Activated CD4-positive, alpha-beta memory T cell treated with anti-CD3 and anti-CD28 coated beads, Interleukin-2, amount 10 ng/mL, durations not matched to agents 7 days and 5 days (primary cell): Measurements from ENCODE around the gene MYO3A. TPM values are rescaled to one million over a fixed set of nuclear protein-coding genes. Genes with fewer than 3 reads are reported as not detected.

Experiments used
- CTCF ChIA-PET: fragments of 350-600 bp; sonication (Branson Sonifier 250); formaldehyde crosslinking; loops from one replicate; lab custom pipeline; 2021; ENCODE audit warnings: antibody characterized with exemption, inconsistent platforms; lab: Charles Lee
- POLR2A ChIA-PET: fragments of 350-600 bp; sonication (Branson Sonifier 250); formaldehyde crosslinking; loops from one replicate; lab custom pipeline; 2021; ENCODE audit warnings: antibody characterized with exemption; lab: Charles Lee
- DNase-seq: peaks from one replicate; pipeline ENCODE4 v3.0.0-alpha.2; 2020
- H3K27ac Mint-ChIP-seq: one replicate; pipeline ENCODE4 v1.8.0; 2021; ENCODE audit warnings: mild to moderate bottlenecking, mixed read lengths
- H3K27me3 Mint-ChIP-seq: one replicate; pipeline ENCODE4 v1.8.0; 2021; ENCODE audit warnings: mixed read lengths
- H3K36me3 Mint-ChIP-seq: one replicate; pipeline ENCODE4 v1.8.0; 2021; ENCODE audit warnings: low read depth, mixed read lengths
- H3K4me1 Mint-ChIP-seq: one replicate; pipeline ENCODE4 v1.8.0; 2021; ENCODE audit warnings: mixed read lengths
- H3K4me3 Mint-ChIP-seq: one replicate; pipeline ENCODE4 v1.8.0; 2021; ENCODE audit warnings: mild to moderate bottlenecking, mixed read lengths
- H3K9me3 Mint-ChIP-seq: one replicate; pipeline ENCODE4 v1.8.0; 2021; ENCODE audit warnings: mixed read lengths
- total RNA-seq, 2 experiments: library from RNA; stranded (reverse); gene quantifications; one replicate each; pipeline ENCODE4 v1.2.3, GENCODE V29; 2021

MYO3A gene
- total RNA-seq, 2 experiments from 2014 or later = not detected

DNA sequence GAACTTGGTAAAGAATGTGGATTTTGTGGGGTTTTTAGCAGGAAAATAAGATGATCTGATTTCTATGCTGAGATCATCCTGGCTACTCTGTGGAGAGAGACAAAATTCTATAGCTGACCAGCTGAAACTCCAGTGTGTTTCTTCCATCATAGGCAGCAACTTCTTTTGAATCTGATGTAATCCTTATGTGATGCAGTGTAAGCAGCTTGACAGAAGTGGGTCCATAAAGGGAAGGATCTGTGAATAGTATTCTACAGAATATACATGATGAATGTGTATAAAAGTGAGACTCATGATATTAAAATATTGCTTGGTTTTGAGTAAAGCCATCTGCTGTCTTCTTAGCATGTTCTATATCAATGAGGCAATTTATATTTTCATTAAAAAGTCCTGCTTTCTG is 4.4 kb downstream of the MYO3A start:
- H3K27me3 Mint-ChIP-seq = peaks cover 26% of the 10 kb centered on the region
- DNase-seq = no peak
- no peak overlapping the region for H3K4me3 Mint-ChIP-seq
- no peaks in the 10 kb centered on the region for H3K36me3 Mint-ChIP-seq
- POLR2A ChIA-PET = no interaction called here
- H3K4me1 Mint-ChIP-seq = no peaks in the 10 kb centered on the region
- no peak overlapping the region for H3K27ac Mint-ChIP-seq
- CTCF ChIA-PET = no interaction called here
- H3K9me3 Mint-ChIP-seq = no peaks in the 10 kb centered on the region

DNA sequence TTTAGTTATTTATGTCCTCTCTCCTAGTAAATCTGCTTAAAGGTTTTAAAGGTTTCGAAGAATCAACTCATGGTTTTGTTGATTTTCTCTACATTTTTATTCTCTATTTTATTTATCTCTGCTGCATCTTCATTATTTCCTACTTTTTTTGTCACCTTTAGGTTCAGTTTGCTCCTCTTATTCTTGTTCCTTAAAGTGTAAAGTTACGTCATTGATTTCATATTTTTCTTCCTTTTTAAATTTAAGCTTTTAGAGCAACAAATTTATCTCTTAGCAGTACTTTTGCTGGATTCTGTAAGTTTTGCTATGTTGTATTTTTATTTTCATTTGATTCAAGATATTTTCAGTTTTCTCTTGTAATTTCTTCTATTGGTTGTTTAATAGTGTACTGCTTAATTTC is 10.7 kb downstream of the MYO3A start:
- Mint-ChIP-seq H3K4me1 (no peaks in the 10 kb centered on the region), H3K27ac (no peak overlapping the region), H3K9me3 (peaks cover 2% of the 10 kb centered on the region), H3K36me3 (no peaks in the 10 kb centered on the region), H3K4me3 (no peak overlapping the region), H3K27me3 (peaks cover 3% of the 10 kb centered on the region)
- POLR2A ChIA-PET = no interaction called here
- no peak for DNase-seq
- CTCF ChIA-PET = no interaction called here

DNA sequence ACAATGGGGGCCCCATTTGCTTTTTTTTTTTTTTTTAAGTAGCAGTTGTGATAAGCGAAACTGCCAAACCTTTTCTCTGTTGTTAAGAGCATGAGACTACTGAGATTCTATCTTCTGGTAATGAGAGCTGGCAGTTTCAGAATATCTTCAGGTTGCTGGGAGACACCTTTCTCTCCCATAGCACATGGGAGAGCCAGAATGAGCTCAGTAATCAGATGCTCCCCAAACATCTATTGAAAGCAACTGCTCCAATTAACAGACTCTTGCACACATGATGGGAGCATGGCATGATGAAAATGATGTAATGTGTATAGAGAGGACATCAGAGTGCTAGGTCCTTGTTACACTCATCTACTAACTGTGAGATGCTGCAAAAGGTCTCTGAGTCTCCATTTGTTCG is 18.8 kb downstream of the MYO3A start:
- no peaks in the 10 kb centered on the region for H3K9me3 Mint-ChIP-seq
- no peak for DNase-seq
- no peak overlapping the region for H3K4me3 Mint-ChIP-seq
- no peaks in the 10 kb centered on the region for H3K27me3 Mint-ChIP-seq
- ChIA-PET CTCF (no interaction called here), POLR2A (no interaction called here)
- no peak overlapping the region for H3K27ac Mint-ChIP-seq
- no peaks in the 10 kb centered on the region for H3K36me3 Mint-ChIP-seq
- no peaks in the 10 kb centered on the region for H3K4me1 Mint-ChIP-seq

DNA sequence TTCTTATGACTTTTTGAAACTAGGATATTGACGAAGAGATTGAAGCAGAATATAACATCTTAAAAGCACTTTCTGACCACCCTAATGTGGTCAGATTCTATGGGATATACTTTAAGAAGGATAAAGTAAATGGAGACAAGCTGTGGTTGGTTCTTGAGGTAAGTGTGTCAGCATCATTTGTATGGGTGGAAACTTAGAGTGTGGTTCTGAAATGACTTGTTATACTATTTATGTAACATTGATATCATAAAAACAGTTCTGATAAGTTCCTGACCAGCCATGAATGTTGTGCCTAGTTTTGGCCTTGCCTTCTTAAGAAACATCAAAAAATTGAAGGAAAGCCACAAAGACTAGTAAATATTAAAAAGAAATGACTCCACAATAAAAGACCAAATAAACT is 20.8 kb downstream of the MYO3A start:
- Mint-ChIP-seq H3K27ac (no peak overlapping the region), H3K36me3 (no peaks in the 10 kb centered on the region), H3K4me1 (no peaks in the 10 kb centered on the region), H3K9me3 (no peaks in the 10 kb centered on the region), H3K4me3 (no peak overlapping the region), H3K27me3 (no peaks in the 10 kb centered on the region)
- ChIA-PET POLR2A (no interaction called here), CTCF (no interaction called here)
- no peak for DNase-seq

DNA sequence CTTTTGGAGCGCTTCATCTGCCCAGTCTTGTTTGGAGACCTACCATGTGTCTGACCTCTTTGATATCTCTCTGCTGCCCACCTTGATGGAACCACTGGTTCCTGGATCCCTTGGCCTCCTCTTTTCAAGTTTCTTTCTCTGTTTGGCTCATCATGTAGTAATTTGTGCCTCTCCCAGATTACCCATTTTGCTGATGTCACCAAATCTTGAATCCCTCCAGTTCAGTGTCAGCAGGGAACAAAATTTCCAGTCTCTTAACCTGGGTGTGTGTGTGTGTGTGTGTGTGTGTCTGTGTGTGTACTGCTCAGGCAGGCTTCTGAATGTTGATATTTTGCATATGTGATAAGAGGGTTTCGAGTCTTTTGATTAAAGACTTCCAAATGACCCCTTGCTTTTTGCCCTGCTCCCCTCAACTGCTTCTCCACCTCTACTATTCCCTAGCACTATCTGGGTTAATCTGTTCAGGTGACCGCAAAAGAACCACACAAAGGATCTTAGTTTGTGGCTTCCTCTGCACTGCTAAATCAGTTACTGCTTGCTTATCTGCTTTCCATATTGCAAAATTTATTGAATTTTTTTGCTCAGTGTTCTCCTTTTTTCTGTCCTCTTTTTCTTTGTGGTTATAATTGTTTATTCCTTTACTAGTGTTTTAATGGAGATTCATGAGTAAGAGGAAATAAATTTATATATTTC is 25.7 kb downstream of the MYO3A start:
- ChIA-PET POLR2A (no interaction called here), CTCF (no interaction called here)
- Mint-ChIP-seq H3K9me3 (no peaks in the 10 kb centered on the region), H3K4me1 (no peaks in the 10 kb centered on the region), H3K27me3 (no peaks in the 10 kb centered on the region), H3K36me3 (no peaks in the 10 kb centered on the region), H3K4me3 (no peak overlapping the region), H3K27ac (no peak overlapping the region)
- DNase-seq = no peak

DNA sequence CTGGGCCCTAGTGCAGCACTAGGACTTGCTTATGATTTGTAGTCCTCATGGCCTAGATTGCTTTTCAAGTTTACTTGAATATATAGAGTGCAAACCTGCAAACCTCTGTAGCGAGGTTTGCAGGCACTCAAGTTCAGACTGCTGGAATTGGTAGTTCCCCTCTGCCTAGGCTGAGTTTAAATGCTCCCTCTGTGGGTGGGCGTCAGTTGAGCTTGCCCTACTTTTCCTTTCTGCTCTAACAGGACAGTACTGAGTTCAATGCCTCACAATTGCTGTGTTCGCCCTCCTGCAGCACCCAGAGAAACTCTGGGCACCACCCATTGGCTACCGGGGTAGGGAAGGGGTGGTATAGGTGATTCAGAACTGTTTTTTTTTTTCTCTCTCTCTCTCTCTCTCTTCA is 31.6 kb downstream of the MYO3A start:
- H3K36me3 Mint-ChIP-seq = no peaks in the 10 kb centered on the region
- no peaks in the 10 kb centered on the region for H3K4me1 Mint-ChIP-seq
- no peak overlapping the region for H3K4me3 Mint-ChIP-seq
- no peaks in the 10 kb centered on the region for H3K27me3 Mint-ChIP-seq
- H3K27ac Mint-ChIP-seq = no peak overlapping the region
- ChIA-PET CTCF (no interaction called here), POLR2A (no interaction called here)
- H3K9me3 Mint-ChIP-seq = no peaks in the 10 kb centered on the region
- no peak for DNase-seq

DNA sequence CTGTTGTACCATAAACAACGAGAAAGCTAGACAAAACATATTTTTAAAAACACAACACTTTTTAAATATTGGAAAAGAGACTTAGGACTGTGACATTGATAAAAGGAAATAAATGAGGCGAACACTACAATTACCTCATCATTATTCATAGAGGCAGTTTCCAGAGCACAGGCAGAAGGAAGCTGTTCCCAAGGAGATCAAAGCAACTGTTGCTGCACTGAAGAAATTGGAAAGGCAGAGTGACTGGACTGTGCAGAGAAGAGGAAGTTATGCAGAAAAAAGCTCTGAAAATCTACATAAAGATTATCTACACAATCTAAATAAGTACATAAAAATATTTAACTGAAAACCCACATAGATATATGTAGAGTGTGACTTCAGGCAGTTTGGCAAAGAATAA is 32.8 kb downstream of the MYO3A start:
- H3K27ac Mint-ChIP-seq = no peak overlapping the region
- ChIA-PET CTCF (no interaction called here), POLR2A (no interaction called here)
- no peak for DNase-seq
- no peak overlapping the region for H3K4me3 Mint-ChIP-seq
- H3K27me3 Mint-ChIP-seq = no peaks in the 10 kb centered on the region
- H3K36me3 Mint-ChIP-seq = no peaks in the 10 kb centered on the region
- H3K9me3 Mint-ChIP-seq = no peaks in the 10 kb centered on the region
- no peaks in the 10 kb centered on the region for H3K4me1 Mint-ChIP-seq

DNA sequence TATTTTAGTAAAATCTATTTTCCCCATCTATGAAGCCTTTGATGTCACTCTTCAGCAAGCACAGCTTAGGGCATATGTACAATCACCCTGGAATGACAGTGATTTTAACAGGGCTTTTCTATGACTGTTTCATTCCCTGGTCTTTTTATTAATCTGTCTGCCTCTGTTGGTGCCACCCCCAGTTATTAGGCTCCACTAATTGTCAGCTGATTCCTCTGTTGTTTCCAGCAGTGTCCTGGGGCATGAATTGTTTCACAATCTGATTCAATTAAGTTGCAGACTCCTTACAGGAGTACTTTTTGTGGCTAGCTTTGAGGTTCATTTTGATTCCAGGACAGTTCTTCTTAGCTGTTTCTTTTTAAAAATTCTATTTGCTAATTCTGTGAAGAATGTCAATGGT is 38.6 kb downstream of the MYO3A start:
- H3K36me3 Mint-ChIP-seq = no peaks in the 10 kb centered on the region
- H3K4me1 Mint-ChIP-seq = no peaks in the 10 kb centered on the region
- no peak for DNase-seq
- ChIA-PET POLR2A (no interaction called here), CTCF (no interaction called here)
- no peaks in the 10 kb centered on the region for H3K9me3 Mint-ChIP-seq
- no peak overlapping the region for H3K27ac Mint-ChIP-seq
- no peak overlapping the region for H3K4me3 Mint-ChIP-seq
- no peaks in the 10 kb centered on the region for H3K27me3 Mint-ChIP-seq

DNA sequence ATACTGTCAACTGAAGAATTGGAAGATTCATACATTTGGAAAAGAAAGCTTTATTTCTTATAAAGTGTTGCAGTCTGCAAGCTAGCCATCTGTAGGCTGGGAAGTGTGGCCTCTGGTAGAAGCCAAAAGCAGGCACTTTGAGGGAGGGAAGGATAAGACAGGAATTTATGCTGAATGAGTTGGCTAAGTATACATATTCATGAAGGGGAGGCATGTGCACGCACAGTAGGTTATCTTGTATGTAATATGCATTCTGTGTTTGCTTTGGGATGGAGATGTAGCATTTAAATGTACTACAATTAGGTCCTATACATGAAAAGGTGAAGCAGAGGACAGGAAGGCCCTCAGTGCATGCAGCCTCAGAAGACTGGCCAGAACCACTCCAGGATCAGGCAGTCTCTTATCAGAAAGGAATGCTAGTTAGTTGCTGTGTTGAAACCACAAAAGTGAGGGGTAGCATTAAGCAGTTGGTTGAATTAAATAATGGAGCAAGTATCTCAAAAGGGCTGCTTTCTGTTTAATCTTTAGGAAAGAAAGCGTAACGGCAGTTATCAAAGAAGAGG is 40.9 kb downstream of the MYO3A start:
- Mint-ChIP-seq H3K9me3 (no peaks in the 10 kb centered on the region), H3K27ac (no peak overlapping the region), H3K4me1 (no peaks in the 10 kb centered on the region), H3K36me3 (no peaks in the 10 kb centered on the region), H3K27me3 (no peaks in the 10 kb centered on the region), H3K4me3 (no peak overlapping the region)
- DNase-seq = no peak
- ChIA-PET POLR2A (no interaction called here), CTCF (no interaction called here)

DNA sequence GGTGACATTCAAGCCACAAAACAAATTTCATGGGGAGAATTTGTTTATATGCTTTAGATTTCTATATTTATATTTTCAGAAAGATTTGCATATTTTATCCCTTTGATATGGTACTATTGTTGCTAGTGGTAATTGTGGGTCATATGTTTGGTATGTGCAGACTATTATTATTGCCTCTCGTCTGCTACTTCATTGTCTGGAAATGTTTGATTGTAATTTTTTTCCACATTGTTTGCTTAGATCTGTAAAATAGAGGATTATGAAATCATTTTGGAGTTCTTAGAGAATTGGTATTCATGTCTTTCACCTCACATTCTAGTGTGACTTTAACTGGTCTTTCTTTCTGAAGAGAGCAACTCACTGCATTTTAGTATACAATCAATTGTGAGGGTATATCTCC is 44.7 kb downstream of the MYO3A start:
- DNase-seq = no peak
- ChIA-PET POLR2A (no interaction called here), CTCF (no interaction called here)
- Mint-ChIP-seq H3K4me1 (no peaks in the 10 kb centered on the region), H3K36me3 (no peaks in the 10 kb centered on the region), H3K27ac (no peak overlapping the region), H3K27me3 (no peaks in the 10 kb centered on the region), H3K4me3 (no peak overlapping the region), H3K9me3 (no peaks in the 10 kb centered on the region)

DNA sequence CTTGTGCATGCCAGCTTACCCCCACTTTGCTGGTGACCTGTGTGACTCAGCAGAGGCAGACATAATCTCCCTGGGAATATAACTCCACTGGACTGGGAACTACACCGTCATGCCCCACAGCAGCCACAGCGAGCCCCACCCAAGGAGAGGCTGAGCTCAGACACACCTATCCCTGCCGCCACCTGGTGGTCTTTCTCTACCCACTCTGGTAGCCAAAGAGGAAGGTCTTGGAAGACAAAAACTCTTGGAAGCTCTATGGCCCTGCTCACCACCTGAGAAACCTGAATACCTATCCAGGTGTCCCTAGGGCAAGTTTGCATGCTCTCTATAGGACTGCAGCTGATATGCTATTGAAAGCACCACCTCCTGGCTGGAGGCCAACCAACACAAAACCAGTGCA is 48.1 kb downstream of the MYO3A start:
- no peaks in the 10 kb centered on the region for H3K4me1 Mint-ChIP-seq
- H3K4me3 Mint-ChIP-seq = no peak overlapping the region
- no peaks in the 10 kb centered on the region for H3K36me3 Mint-ChIP-seq
- no peak for DNase-seq
- CTCF ChIA-PET = no interaction called here
- H3K27ac Mint-ChIP-seq = no peak overlapping the region
- POLR2A ChIA-PET = no interaction called here
- H3K27me3 Mint-ChIP-seq = no peaks in the 10 kb centered on the region
- no peaks in the 10 kb centered on the region for H3K9me3 Mint-ChIP-seq

DNA sequence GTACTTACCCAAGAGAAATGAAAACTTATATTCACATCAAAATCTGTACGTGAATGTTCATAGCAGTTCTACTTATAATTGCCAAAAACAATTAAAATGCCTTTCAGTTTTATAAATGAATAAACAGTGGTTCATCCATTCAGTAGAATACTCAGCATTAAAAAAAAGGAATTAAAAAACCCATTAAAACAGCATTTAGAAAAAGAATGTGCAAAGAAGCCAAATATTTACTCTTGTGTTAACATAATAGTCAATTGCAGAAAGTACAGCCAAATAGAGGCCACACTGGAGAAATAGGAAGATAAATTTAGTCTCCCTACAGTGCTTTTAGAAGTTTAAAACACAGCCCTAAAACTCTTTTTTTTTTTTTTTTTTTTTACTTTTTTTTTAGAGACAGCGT is 54.6 kb downstream of the MYO3A start:
- Mint-ChIP-seq H3K27me3 (no peaks in the 10 kb centered on the region), H3K4me3 (no peak overlapping the region), H3K4me1 (no peaks in the 10 kb centered on the region), H3K27ac (no peak overlapping the region), H3K9me3 (no peaks in the 10 kb centered on the region), H3K36me3 (no peaks in the 10 kb centered on the region)
- POLR2A ChIA-PET = no interaction called here
- CTCF ChIA-PET = no interaction called here
- DNase-seq = no peak

DNA sequence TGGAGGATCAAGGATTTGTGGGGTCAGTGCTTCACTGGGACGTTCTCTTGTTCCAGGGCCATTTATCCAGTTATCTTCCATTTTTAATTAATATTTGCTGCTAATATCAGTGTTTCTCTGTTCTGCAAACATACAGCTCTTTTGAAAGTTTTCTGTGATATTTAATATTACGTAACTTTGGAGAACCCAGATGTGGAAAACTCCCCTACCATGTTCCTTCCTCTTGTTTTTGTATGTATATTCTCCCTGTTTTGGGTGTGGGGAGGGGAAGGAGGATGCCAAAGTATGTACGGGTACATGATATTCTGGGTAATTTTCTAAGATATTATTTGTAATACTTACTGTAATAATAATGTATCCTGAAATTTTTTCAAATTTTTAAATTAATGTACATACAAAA is 55.9 kb downstream of the MYO3A start:
- no peak overlapping the region for H3K4me3 Mint-ChIP-seq
- H3K27ac Mint-ChIP-seq = no peak overlapping the region
- POLR2A ChIA-PET = no interaction called here
- CTCF ChIA-PET = no interaction called here
- no peaks in the 10 kb centered on the region for H3K36me3 Mint-ChIP-seq
- DNase-seq = no peak
- no peaks in the 10 kb centered on the region for H3K9me3 Mint-ChIP-seq
- no peaks in the 10 kb centered on the region for H3K27me3 Mint-ChIP-seq
- no peaks in the 10 kb centered on the region for H3K4me1 Mint-ChIP-seq

DNA sequence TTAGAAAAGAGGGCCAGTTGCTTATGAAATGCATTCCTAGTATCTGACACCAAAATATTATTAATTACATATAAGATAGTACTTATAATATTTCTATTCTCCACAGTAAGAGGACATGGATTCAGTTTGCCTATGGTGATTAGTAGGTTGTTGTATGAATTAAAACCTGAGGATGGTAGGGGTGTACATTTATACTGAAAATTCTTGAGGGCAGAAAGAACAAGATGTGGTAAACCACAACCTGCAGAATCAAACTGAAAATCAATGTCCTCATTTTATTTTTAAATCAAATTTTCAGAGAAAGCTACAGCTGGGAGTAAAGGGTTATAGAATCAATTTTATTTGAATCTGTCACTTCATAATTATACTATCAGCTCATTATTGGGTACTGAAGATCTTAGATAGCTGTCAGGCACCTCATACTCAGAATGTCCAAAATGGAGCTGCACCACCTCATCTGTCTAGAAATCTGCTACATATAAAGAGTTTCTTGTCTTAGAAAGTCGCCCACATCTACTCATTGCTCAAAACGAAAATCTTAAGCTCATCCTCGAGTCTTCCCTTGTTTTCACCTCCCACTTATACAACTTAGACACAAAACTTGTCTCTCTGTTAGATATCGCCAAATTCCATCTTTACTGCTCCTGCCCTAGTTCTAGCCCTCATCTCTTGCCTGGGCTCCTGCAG is 65.4 kb downstream of the MYO3A start:
- H3K9me3 Mint-ChIP-seq = no peaks in the 10 kb centered on the region
- CTCF ChIA-PET = no interaction called here
- H3K4me1 Mint-ChIP-seq = no peaks in the 10 kb centered on the region
- no peaks in the 10 kb centered on the region for H3K27me3 Mint-ChIP-seq
- H3K36me3 Mint-ChIP-seq = no peaks in the 10 kb centered on the region
- DNase-seq = no peak
- H3K4me3 Mint-ChIP-seq = no peak overlapping the region
- no peak overlapping the region for H3K27ac Mint-ChIP-seq
- POLR2A ChIA-PET = no interaction called here
